K562 (cell line): ENCODE data around the gene CDC42EP1. TPM values are rescaled to one million over a fixed set of nuclear protein-coding genes. Genes with fewer than 3 reads are reported as not detected.
A peak's percentile ranks its signal among the peaks of the same experiment; 100 is the strongest.

ENCODE experiments used
- ATAC-seq: fragments of 200-7000 bp; cut with Tn5 transposase; 3 replicates; pipeline ENCODE4 v1.9.1; 2020; ENCODE audit warnings: moderate library complexity
- BruUV-seq: library from RNA; stranded (reverse); fragments of 400-500 nt; replicated peaks from 2 replicates; lab custom pipeline; 2021; lab: Mats Ljungman, UMichigan
- CTCF ChIA-PET: fragments of 300-600 bp; formaldehyde crosslinking; extraction: SDS; loops from one replicate; lab custom pipeline; 2021; ENCODE audit warnings: low intra/inter-chr PET ratio; lab: Yijun Ruan, JAX
- POLR2A ChIA-PET: fragments of 300-600, 350-650 bp; sonication (Branson Sonifier 250); formaldehyde crosslinking; extraction: SDS; loops from one replicate; lab custom pipeline; 2021; ENCODE audit warnings: antibody characterized with exemption, inconsistent platforms; lab: Yijun Ruan, JAX
- DNase-seq, 4 experiments: peaks; one replicate each; pipeline versions ENCODE4 v3.0.0 to v3.0.0-alpha.2; 2011 to 2018; ENCODE audit warnings: low spot score in 3 of 4, mixed read lengths in 3 of 4; ENCODE audit errors: extremely low read depth in 1 of 4
- FAIRE-seq: peaks from 2 replicates; lab custom pipeline; 2011; peaks lifted over from hg19 to GRCh38; lab: Jason Lieb, UNC
- H2AFZ ChIP-seq: 2 replicates; pipeline ENCODE4 v1.6.0; 2011; ENCODE audit warnings: low read depth, low read length, control low read depth, inconsistent platforms
- H3K27ac ChIP-seq: fragments of 200-600 bp; 3 replicates; pipeline ENCODE4 v1.8.0; 2011; ENCODE audit warnings: low read depth, mild to moderate bottlenecking, control low read depth, inconsistent platforms, low read length, moderate library complexity, mixed read lengths; ENCODE audit errors: extremely low read depth
- H3K27me3 ChIP-seq, 2 experiments: fragments of 300-600 bp in 1 of 2; 2 replicates in 1 of 2; 3 replicates in 1 of 2; pipeline versions ENCODE4 v1.6.0 to v1.8.0; 2011; ENCODE audit warnings: inconsistent platforms in 2 of 2, low read length in 2 of 2, mild to moderate bottlenecking in 1 of 2, mixed read lengths in 1 of 2, moderate library complexity in 1 of 2; ENCODE audit not compliant: control insufficient read depth in 2 of 2, insufficient read depth in 2 of 2
- H3K36me3 ChIP-seq: fragments of 300-600 bp; 3 replicates; pipeline ENCODE4 v1.8.0; 2011; ENCODE audit warnings: mild to moderate bottlenecking, low read length, inconsistent platforms; ENCODE audit not compliant: control insufficient read depth, insufficient read depth
- H3K4me1 ChIP-seq, 2 experiments: fragments of 200-600 bp in 1 of 2; replicated peaks in 1 of 2; 2 replicates in 1 of 2; 3 replicates in 1 of 2; pipeline versions ENCODE4 v1.5.1 to v1.8.0; 2011; ENCODE audit warnings: inconsistent platforms in 2 of 2, low read length in 2 of 2, mild to moderate bottlenecking in 1 of 2, mixed read lengths in 1 of 2, moderate library complexity in 1 of 2; ENCODE audit not compliant: control insufficient read depth in 2 of 2, insufficient read depth in 2 of 2
- H3K4me2 ChIP-seq: 2 replicates; pipeline ENCODE4 v1.6.1; 2011; ENCODE audit warnings: low read length, control low read depth, inconsistent platforms, mixed read lengths; ENCODE audit not compliant: insufficient read depth
- H3K4me3 ChIP-seq: fragments of 200-600 bp; sonication (generic), shearing (Covaris generic); 2 replicates; pipeline ENCODE4 v1.5.1; 2016; ENCODE audit warnings: control low read depth, inconsistent platforms
- H3K79me2 ChIP-seq: fragments of 200-600 bp; 3 replicates; pipeline ENCODE4 v1.8.0; 2011; ENCODE audit warnings: low read length, inconsistent platforms; ENCODE audit not compliant: control insufficient read depth, insufficient read depth
- H3K9ac ChIP-seq, 2 experiments: 2 replicates each; pipeline versions ENCODE4 v1.6.0 to v1.6.1; 2011; ENCODE audit warnings: low read depth in 2 of 2, low read length in 2 of 2, control low read depth in 1 of 2, inconsistent platforms in 1 of 2, mild to moderate bottlenecking in 1 of 2, mixed read lengths in 1 of 2; ENCODE audit not compliant: insufficient read depth in 1 of 2
- H3K9me1 ChIP-seq: one replicate; pipeline ENCODE4 v1.6.0; 2011; ENCODE audit warnings: inconsistent platforms, mild to moderate bottlenecking, low read length, moderate library complexity; ENCODE audit not compliant: control insufficient read depth, insufficient read depth
- H3K9me3 ChIP-seq: replicated peaks from 2 replicates; pipeline ENCODE4 v1.5.1; 2011; ENCODE audit warnings: low read depth, low read length, inconsistent platforms; ENCODE audit not compliant: control insufficient read depth, insufficient read depth
- H4K20me1 ChIP-seq: replicated peaks from 2 replicates; pipeline ENCODE4 v1.6.1; 2011; ENCODE audit warnings: low read length, inconsistent platforms, mixed read lengths; ENCODE audit not compliant: control insufficient read depth, insufficient read depth
- ATF1 ChIP-seq, 2 experiments: fragments of 450-650 bp in 1 of 2; IDR thresholded peaks; 2 replicates each; pipeline ENCODE4 v1.6.1; 2016; ENCODE audit warnings: missing compliant biosample characterization in 1 of 2, missing genetic modification characterization in 1 of 2
- BDP1 ChIP-seq: IDR thresholded peaks from 3 replicates; pipeline ENCODE4 v1.6.1; 2011; ENCODE audit not compliant: insufficient read length, insufficient read depth
- CREM ChIP-seq: IDR thresholded peaks from 2 replicates; pipeline ENCODE4 v1.6.1; 2014; ENCODE audit warnings: antibody characterized with exemption, low read depth
- NCOA6 ChIP-seq: fragments of 450-650 bp; IDR thresholded peaks from 2 replicates; pipeline ENCODE4 v1.6.1; 2017; ENCODE audit warnings: mild to moderate bottlenecking
- NELFE ChIP-seq: IDR thresholded peaks from 2 replicates; pipeline ENCODE4 v1.6.1; 2011; ENCODE audit warnings: mild to moderate bottlenecking; ENCODE audit not compliant: insufficient read depth, insufficient read length
- NFE2 ChIP-seq: IDR thresholded peaks from 2 replicates; pipeline ENCODE4 v1.6.1; 2014; ENCODE audit warnings: antibody characterized with exemption, low read depth
- RBM39 ChIP-seq: fragments of 200-400 bp; formaldehyde crosslinking; optimal IDR thresholded peaks from 2 replicates; pipeline ENCODE3; 2018; ENCODE audit warnings: low read depth, low read length
- RHOXF2B ChIP-seq: fragments of 250-450 bp; sonication (Bioruptor Pico); conservative IDR thresholded peaks from 2 replicates; pipeline ENCODE4 v1.5.1; 2021
- SMC3 ChIP-seq: conservative IDR thresholded peaks from 2 replicates; pipeline ENCODE4 v1.6.1; 2011; ENCODE audit warnings: low read depth, low read length, improper control_type of control experiment; ENCODE audit not compliant: insufficient read depth
- TFAM ChIP-seq: fragments of 250-450 bp; sonication (Bioruptor Pico); conservative IDR thresholded peaks from 2 replicates; pipeline ENCODE4 v1.5.0; 2021; ENCODE audit warnings: mild to moderate bottlenecking, moderate library complexity
- ZNF23 ChIP-seq: fragments of 250-450 bp; sonication (Bioruptor Pico); IDR thresholded peaks from 2 replicates; pipeline ENCODE4 v1.4.0; 2020; ENCODE audit warnings: mild to moderate bottlenecking
- WGBS: fragments of 100-300 bp; shearing (Covaris generic); methylation state at CpG from one replicate; pipeline ENCODE4 v1.1.6; 2016; ENCODE audit warnings: low coverage, mixed read lengths; ENCODE audit not compliant: insufficient coverage; ENCODE audit errors: missing lambda C conversion rate; 5-methylcytosine and 5-hydroxymethylcytosine counted together
- in situ Hi-C: fragments of 300-500 bp; cut with MboI; formaldehyde crosslinking; loops from 4 replicates; pipeline ENCODE4 v1.15.0; 2018; ENCODE audit warnings: inconsistent platforms, mixed read lengths
- intact Hi-C: fragments of 100-400 bp; cut with micrococcal nuclease; formaldehyde crosslinking; loops from 2 replicates; pipeline ENCODE4 v1.14.2; 2022
- polyA plus RNA-seq, 8 experiments: library from polyadenylated mRNA; depleted of rRNA in 4 of 8; stranded (reverse) in 5 of 8; unstranded in 3 of 8; fragments of >200 nt; fragmentation: Nextera tagmentation in 2 of 8; fragmentation: Illumina TruSeq in 1 of 8; extraction: Ambion mirVana in 2 of 8; extraction: Trizol in 1 of 8; gene quantifications; 2 replicates each; pipeline versions ENCODE4 v1.2.1 to v1.2.3, GENCODE V29; 2011 to 2014; ENCODE audit warnings: inconsistent platforms in 1 of 8, missing spikeins in 1 of 8
- total RNA-seq, 7 experiments: library from RNA; depleted of rRNA in 6 of 7; stranded (reverse); fragments of >200 nt in 6 of 7; fragmentation: Illumina TruSeq in 2 of 7; extraction: Trizol in 2 of 7; gene quantifications; 2 replicates each; pipeline versions ENCODE4 v1.2.1 to v1.2.3, GENCODE V29; 2011 to 2021; ENCODE audit warnings: low replicate concordance in 1 of 7
- TF ChIP-seq, protein P1 (sequence below), 3 experiments: IDR thresholded peaks in 2 of 3; conservative IDR thresholded peaks in 1 of 3; 2 replicates each; pipeline ENCODE4 v1.5.1; 2011 to 2012; ENCODE audit warnings: low read length in 3 of 3, mild to moderate bottlenecking in 3 of 3, control low read depth in 2 of 3, improper control_type of control experiment in 1 of 3, inconsistent platforms in 1 of 3, low read depth in 1 of 3, mixed read lengths in 1 of 3, moderate library complexity in 1 of 3; ENCODE audit not compliant: insufficient read depth in 2 of 3
- TF ChIP-seq, protein P2 (sequence below): fragments of 200-800 bp; sonication (Bioruptor generic); IDR thresholded peaks from 2 replicates; pipeline ENCODE4 v1.6.1; 2017; ENCODE audit warnings: missing genetic modification characterization, missing compliant biosample characterization
- TF ChIP-seq, protein P3 (sequence below): fragments of 250-450 bp; sonication (Bioruptor Pico); IDR thresholded peaks from 2 replicates; pipeline ENCODE4 v1.8.0; 2021; ENCODE audit warnings: mild to moderate bottlenecking, moderate library complexity
- TF ChIP-seq, protein P4 (sequence below): fragments of 250-450 bp; sonication (Bioruptor Pico); IDR thresholded peaks from 2 replicates; pipeline ENCODE4 v1.4.0; 2020; ENCODE audit warnings: borderline replicate concordance

CDC42EP1 gene
- total and polyA plus RNA-seq, 9 of the 15 experiments (the other 6 are each of a cell fraction or from before 2014, with no cell fraction given), result 0.67 to 70.2 (median 7.3) TPM

DNA sequence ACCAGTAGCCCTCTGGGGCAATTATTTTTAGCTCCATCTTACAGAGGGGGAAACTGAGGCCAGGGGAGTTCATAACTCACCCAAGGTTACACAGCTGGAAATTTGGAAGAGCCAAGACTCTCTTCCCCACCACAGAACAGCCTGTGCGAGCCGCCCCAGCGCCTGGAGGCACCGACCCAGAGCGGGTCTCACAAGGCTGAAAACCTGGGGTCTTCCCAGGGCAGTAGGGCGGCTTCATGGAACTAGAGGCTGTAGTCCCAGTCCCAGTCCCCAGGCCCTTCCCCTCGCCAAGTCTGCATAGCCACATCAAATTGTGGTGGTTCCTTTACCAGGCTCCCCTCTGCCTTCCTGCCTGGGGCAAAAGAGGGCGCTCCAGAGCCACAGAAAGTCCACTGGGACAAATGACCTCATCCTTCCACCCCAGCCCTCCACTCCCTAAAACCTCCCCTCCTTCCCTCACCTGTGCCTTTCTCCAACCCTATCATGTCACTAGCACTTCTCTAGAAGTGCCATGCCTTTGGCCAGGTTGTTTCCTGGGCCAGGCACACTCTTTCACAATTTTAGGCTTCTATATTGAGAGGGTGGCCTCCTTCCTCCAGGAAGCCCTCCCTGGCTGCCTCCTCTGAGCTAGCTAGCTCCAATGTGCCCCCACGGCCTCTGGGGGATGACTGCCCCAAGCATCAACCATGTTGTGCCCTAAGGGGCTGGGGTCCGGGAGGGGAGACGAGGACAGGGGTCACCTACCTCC lies 15.2 kb upstream of the CDC42EP1 start:
- no TSS peak for BruUV-seq
- Histone ChIP-seq H3K9me1 (no peaks in the 10 kb centered on the region), H4K20me1 (no peaks in the 10 kb centered on the region), H3K4me3 (no peak overlapping the region), H3K79me2 (no peaks in the 10 kb centered on the region), H3K9ac (no peak overlapping the region), H3K27ac (no peak overlapping the region), H3K9me3 (no peaks in the 10 kb centered on the region), H3K4me1 (peaks cover 0 to 21% of the 10 kb centered on the region in 2 experiments; a peak in 2 of 5 replicates), H3K27me3 (no peaks in the 10 kb centered on the region), H2AFZ (peak overlapping the region; percentile 7; the same call in 1 of the 2 replicates), H3K4me2 (no peak overlapping the region), H3K36me3 (no peaks in the 10 kb centered on the region)
- WGBS, result 7% methylated on average over 5 of the region's 11 CpGs
- in situ Hi-C loops (loop anchor here (10.0 kb wide), 1 partner anchor 430 kb away; no protein-coding TSS in a partner anchor), intact Hi-C loops (loop anchor here (1.0 kb wide), 2 partner anchors 22 to 47 kb away; no protein-coding TSS in a partner anchor)
- ChIA-PET POLR2A (interaction anchor here (0.6 to 1.0 kb wide), 6 partner anchors 13 to 37 kb away, joined by 3 to 6 read pairs (median 4); no protein-coding TSS in a partner anchor), CTCF (interaction anchor here (0.5 to 2.1 kb wide), 6 partner anchors 17 to 504 kb away, joined by 3 to 16 read pairs (median 8); no protein-coding TSS in a partner anchor)
- FAIRE-seq (peak; percentile 90), ATAC-seq (peak; percentile 95), DNase-seq (peak in 3 of 4 experiments; percentile 36 to 72 (median 71))
- TF ChIP-seq, protein P1, sequence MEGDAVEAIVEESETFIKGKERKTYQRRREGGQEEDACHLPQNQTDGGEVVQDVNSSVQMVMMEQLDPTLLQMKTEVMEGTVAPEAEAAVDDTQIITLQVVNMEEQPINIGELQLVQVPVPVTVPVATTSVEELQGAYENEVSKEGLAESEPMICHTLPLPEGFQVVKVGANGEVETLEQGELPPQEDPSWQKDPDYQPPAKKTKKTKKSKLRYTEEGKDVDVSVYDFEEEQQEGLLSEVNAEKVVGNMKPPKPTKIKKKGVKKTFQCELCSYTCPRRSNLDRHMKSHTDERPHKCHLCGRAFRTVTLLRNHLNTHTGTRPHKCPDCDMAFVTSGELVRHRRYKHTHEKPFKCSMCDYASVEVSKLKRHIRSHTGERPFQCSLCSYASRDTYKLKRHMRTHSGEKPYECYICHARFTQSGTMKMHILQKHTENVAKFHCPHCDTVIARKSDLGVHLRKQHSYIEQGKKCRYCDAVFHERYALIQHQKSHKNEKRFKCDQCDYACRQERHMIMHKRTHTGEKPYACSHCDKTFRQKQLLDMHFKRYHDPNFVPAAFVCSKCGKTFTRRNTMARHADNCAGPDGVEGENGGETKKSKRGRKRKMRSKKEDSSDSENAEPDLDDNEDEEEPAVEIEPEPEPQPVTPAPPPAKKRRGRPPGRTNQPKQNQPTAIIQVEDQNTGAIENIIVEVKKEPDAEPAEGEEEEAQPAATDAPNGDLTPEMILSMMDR (IDR thresholded peaks at IDR 0.05 in 2 of 3, conservative IDR thresholded peaks at IDR 0.05 in 1 of 3; ENCODE audit: insufficient read depth in 2 of 3, low read depth in 1 of 3, low read length in 3 of 3), result peak; percentile 82 to 92 (median 87)
- TF ChIP-seq ZNF23 (CRISPR knock-in tag) (no peak), RBM39 (no peak), RHOXF2B (CRISPR knock-in tag) (no peak), NFE2 (no peak), BDP1 (no peak), ATF1 (CRISPR knock-in tag; IDR thresholded peaks at IDR 0.05) (no peak), ATF1 (tag; IDR thresholded peaks at IDR 0.05) (no peak), NELFE (no peak), NCOA6 (no peak), TFAM (CRISPR knock-in tag) (no peak), CREM (no peak), SMC3 (peak; percentile 90)
- TF ChIP-seq, protein P2, sequence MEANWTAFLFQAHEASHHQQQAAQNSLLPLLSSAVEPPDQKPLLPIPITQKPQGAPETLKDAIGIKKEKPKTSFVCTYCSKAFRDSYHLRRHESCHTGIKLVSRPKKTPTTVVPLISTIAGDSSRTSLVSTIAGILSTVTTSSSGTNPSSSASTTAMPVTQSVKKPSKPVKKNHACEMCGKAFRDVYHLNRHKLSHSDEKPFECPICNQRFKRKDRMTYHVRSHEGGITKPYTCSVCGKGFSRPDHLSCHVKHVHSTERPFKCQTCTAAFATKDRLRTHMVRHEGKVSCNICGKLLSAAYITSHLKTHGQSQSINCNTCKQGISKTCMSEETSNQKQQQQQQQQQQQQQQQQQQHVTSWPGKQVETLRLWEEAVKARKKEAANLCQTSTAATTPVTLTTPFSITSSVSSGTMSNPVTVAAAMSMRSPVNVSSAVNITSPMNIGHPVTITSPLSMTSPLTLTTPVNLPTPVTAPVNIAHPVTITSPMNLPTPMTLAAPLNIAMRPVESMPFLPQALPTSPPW (CRISPR knock-in tag), result peak; percentile 40
- TF ChIP-seq, protein P3, sequence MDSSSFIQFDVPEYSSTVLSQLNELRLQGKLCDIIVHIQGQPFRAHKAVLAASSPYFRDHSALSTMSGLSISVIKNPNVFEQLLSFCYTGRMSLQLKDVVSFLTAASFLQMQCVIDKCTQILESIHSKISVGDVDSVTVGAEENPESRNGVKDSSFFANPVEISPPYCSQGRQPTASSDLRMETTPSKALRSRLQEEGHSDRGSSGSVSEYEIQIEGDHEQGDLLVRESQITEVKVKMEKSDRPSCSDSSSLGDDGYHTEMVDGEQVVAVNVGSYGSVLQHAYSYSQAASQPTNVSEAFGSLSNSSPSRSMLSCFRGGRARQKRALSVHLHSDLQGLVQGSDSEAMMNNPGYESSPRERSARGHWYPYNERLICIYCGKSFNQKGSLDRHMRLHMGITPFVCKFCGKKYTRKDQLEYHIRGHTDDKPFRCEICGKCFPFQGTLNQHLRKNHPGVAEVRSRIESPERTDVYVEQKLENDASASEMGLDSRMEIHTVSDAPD (CRISPR knock-in tag), result no peak
- TF ChIP-seq, protein P4, sequence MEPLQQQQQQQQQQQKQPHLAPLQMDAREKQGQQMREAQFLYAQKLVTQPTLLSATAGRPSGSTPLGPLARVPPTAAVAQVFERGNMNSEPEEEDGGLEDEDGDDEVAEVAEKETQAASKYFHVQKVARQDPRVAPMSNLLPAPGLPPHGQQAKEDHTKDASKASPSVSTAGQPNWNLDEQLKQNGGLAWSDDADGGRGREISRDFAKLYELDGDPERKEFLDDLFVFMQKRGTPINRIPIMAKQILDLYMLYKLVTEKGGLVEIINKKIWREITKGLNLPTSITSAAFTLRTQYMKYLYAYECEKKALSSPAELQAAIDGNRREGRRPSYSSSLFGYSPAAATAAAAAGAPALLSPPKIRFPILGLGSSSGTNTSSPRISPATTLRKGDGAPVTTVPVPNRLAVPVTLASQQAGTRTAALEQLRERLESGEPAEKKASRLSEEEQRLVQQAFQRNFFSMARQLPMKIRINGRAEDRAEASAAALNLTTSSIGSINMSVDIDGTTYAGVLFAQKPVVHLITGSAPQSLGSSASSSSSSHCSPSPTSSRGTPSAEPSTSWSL (CRISPR knock-in tag), result no peak
